Peyer's patch (tissue), 4 donors: ENCODE results near the gene SMIM3.

Experiments
- CTCF ChIP-seq, 6 experiments: fragments of 450-650 bp in 4 of 6; fragments of 200-600 bp in 2 of 6; sonication (generic) in 1 of 6; IDR thresholded peaks; one replicate each; pipeline ENCODE4 v1.5.1; 2017 to 2019; ENCODE audit warnings: antibody characterized with exemption in 6 of 6, mild to moderate bottlenecking in 3 of 6, moderate library complexity in 1 of 6
- POLR2A ChIP-seq, 2 donors: fragments of 450-650 bp; IDR thresholded peaks; one replicate each; pipeline ENCODE4 v1.5.1; 2017; ENCODE audit warnings: antibody characterized with exemption in 2 of 2, mild to moderate bottlenecking in 2 of 2, moderate library complexity in 2 of 2

- no peak for TF ChIP-seq CTCF (IDR thresholded peaks at IDR 0.05)
- no peak for TF ChIP-seq POLR2A (IDR thresholded peaks at IDR 0.05)
Observed at GRCh38 chr5:150774145-150774544, 4.4 kb upstream of the SMIM3 start.
